Esophagus squamous epithelium (tissue), 5 donors: ENCODE results near the gene TNNC1. TPM values are rescaled to one million over a fixed set of nuclear protein-coding genes. Genes with fewer than 3 reads are reported as not detected.

ENCODE experiments used
- DNase-seq: peaks from one replicate; lab custom pipeline; 2025; lab: John Stamatoyannopoulos, UW
- H3K27ac ChIP-seq, 4 donors: fragments of 200-600 bp; sonication (generic); one replicate each; pipeline ENCODE4 v1.5.1; 2016 to 2019; ENCODE audit warnings: mild to moderate bottlenecking in 1 of 4
- H3K27me3 ChIP-seq, 4 donors: fragments of 200-600 bp; sonication (generic); 1 replicate in 3 of 4; 2 replicates in 1 of 4; pipeline versions ENCODE4 v1.5.1 to v1.6.0; 2017 to 2021; ENCODE audit warnings: antibody characterized with exemption in 1 of 4
- H3K36me3 ChIP-seq, 3 donors: fragments of 200-600 bp; sonication (generic); one replicate each; pipeline ENCODE4 v1.5.1; 2016 to 2019
- H3K4me1 ChIP-seq, 3 donors: fragments of 200-600 bp; sonication (generic); one replicate each; pipeline ENCODE4 v1.5.1; 2017 to 2019
- H3K4me3 ChIP-seq, 4 donors: fragments of 200-600 bp; sonication (generic); 1 replicate in 3 of 4; 2 replicates in 1 of 4; pipeline ENCODE4 v1.5.1; 2016 to 2019; ENCODE audit warnings: mild to moderate bottlenecking in 2 of 4, moderate library complexity in 1 of 4
- H3K9me3 ChIP-seq, 3 donors: fragments of 200-600 bp; sonication (generic); one replicate each; pipeline ENCODE4 v1.5.1; 2016 to 2019
- POLR2A ChIP-seq, 4 donors: fragments of 450-650 bp; IDR thresholded peaks; one replicate each; pipeline ENCODE4 v1.6.1; 2017; ENCODE audit warnings: antibody characterized with exemption in 4 of 4, mild to moderate bottlenecking in 4 of 4, moderate library complexity in 3 of 4
- WGBS, 2 donors: methylation state at CpG; one replicate each; pipeline ENCODE4 v1.1.5; 2018; 5-methylcytosine and 5-hydroxymethylcytosine counted together
- intact Hi-C: fragments of 100-400 bp; cut with DNase I; formaldehyde crosslinking; loops from one replicate; pipeline ENCODE4 v1.15.0; 2022
- total RNA-seq, 4 donors: library from RNA; depleted of rRNA; stranded (reverse); fragments of >200 nt; gene quantifications; one replicate each; pipeline ENCODE4 v1.1.0, GENCODE V29; 2016
- TF ChIP-seq, protein P1 (sequence below), 6 experiments: fragments of 450-650 bp in 4 of 6; fragments of 200-600 bp in 2 of 6; sonication (generic) in 2 of 6; IDR thresholded peaks; one replicate each; pipeline ENCODE4 v1.5.1; 2016 to 2019; ENCODE audit warnings: antibody characterized with exemption in 6 of 6, mild to moderate bottlenecking in 4 of 6, moderate library complexity in 4 of 6
- donor health status: DM: yes; HTN: yes; CAD: no.

TNNC1 gene
- total RNA-seq, 4 donors from 2014 or later = 4.1 TPM; not detected in 3

DNA sequence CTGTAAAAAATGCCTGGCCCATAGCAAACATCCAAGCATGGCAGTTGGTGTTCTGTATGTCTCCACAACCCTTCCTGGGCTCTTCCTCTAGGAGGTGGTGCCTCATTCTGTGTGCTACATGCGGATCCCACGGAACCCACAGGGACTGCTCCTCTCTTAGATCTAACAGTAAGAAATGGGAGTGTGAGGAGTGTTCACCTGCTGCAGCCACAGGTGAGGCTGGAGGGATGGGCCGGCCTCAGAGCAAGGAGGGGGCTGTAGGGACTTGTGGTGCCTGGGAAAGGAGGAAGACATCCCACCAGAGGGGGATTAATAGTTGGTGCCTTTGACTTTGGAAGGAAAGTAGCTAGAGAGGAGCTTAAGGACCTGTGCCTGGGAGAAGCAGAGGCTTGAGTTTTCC lies 31.2 kb downstream of the TNNC1 start:
- no peak for TF ChIP-seq POLR2A (IDR thresholded peaks at IDR 0.05)
- TF ChIP-seq, protein P1, sequence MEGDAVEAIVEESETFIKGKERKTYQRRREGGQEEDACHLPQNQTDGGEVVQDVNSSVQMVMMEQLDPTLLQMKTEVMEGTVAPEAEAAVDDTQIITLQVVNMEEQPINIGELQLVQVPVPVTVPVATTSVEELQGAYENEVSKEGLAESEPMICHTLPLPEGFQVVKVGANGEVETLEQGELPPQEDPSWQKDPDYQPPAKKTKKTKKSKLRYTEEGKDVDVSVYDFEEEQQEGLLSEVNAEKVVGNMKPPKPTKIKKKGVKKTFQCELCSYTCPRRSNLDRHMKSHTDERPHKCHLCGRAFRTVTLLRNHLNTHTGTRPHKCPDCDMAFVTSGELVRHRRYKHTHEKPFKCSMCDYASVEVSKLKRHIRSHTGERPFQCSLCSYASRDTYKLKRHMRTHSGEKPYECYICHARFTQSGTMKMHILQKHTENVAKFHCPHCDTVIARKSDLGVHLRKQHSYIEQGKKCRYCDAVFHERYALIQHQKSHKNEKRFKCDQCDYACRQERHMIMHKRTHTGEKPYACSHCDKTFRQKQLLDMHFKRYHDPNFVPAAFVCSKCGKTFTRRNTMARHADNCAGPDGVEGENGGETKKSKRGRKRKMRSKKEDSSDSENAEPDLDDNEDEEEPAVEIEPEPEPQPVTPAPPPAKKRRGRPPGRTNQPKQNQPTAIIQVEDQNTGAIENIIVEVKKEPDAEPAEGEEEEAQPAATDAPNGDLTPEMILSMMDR (IDR thresholded peaks at IDR 0.05) = no peak
- no peak for DNase-seq
- Histone ChIP-seq H3K4me3 (no peak overlapping the region), H3K9me3 (no peaks in the 10 kb centered on the region), H3K36me3 (peaks cover 0 to 26% (median 0%) of the 10 kb centered on the region in 3 donors), H3K4me1 (peaks cover 0 to 7% (median 0%) of the 10 kb centered on the region in 3 donors), H3K27ac (no peak overlapping the region), H3K27me3 (no peaks in the 10 kb centered on the region)
- intact Hi-C loops = no loop called here
- WGBS, 2 donors = 95% methylated on average over 3 of the region's 3 CpGs; no CpG with 5 or more reads in 1 of the 2 donors

DNA sequence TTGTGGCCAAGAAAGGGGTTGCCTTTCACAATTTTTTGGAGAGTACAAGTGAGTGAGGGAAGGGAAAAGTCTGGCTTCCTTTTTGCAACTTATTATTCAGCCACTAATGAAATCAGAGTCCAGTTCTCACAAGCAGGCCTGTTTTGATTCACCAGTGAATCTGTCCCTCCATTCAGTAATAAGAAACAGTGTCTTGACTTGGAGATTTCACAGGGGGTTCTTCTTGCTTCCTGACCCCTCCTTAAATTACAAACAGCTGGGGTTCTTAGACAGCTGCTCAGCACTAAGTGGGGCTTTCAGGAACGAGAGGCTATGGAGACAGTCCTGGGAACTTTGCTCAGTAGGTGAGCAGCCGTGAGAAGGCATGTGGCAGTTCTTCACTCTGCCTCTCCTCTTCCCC lies 33.5 kb downstream of the TNNC1 start:
- peaks cover 0 to 17% (median 0%) of the 10 kb centered on the region in 3 donors for H3K4me1 ChIP-seq
- no peaks in the 10 kb centered on the region for H3K27me3 ChIP-seq
- TF ChIP-seq POLR2A (IDR thresholded peaks at IDR 0.05) = no peak
- TF ChIP-seq, protein P1 (IDR thresholded peaks at IDR 0.05) = no peak
- 75 to 88% methylated on average over 1 to 2 of the region's 2 CpGs for WGBS, 2 donors
- H3K27ac ChIP-seq = no peak overlapping the region
- no peaks in the 10 kb centered on the region for H3K9me3 ChIP-seq
- intact Hi-C loops = no loop called here
- DNase-seq = no peak
- no peak overlapping the region for H3K4me3 ChIP-seq
- H3K36me3 ChIP-seq = peaks cover 0 to 26% (median 0%) of the 10 kb centered on the region in 3 donors

DNA sequence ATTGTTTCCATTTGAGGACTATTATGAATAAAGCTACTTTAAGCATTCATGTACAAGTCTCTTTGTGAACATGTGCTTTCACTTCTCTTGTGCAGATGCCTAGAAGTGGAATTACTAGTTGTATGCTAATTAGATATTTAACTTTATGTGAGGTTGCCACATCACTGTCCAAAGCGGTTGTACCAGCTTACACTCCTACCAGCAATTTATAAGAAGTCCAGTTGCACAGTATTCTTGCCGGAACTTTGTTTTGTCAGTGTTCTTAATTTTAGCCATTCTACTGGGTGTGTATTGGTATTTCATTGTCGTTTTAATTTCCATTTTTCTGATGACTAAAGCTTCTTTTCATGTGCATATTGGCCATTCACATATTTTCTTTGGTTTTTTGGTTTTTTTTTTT lies 38.0 kb downstream of the TNNC1 start:
- no peak for TF ChIP-seq POLR2A (IDR thresholded peaks at IDR 0.05)
- TF ChIP-seq, protein P1 (IDR thresholded peaks at IDR 0.05) = no peak
- intact Hi-C loops = no loop called here

DNA sequence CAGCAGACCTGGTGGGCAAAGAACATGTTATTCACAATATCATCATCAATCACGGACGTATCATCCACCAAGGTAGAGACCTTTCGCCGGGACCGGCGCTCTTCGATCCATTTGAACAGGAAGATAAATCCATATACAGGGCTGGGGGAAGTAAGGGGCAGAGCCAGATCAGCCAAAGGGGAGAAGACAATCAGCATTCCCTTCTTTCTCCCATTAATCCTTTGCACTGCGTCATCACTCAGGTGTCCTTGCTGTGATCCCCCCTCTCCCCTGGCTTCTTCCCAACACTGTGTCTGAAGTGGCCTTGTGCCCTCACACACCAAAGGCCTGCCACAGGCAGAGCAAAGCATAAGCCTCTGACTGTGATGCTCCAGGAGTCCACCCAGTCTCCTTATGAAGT lies 45.4 kb downstream of the TNNC1 start:
- no peak for DNase-seq
- Histone ChIP-seq H3K27ac (peak overlapping the region in 3 of 4 donors; percentile 99 to 100 (median 99)), H3K27me3 (no peaks in the 10 kb centered on the region), H3K4me3 (peak overlapping the region in 2 of 4 donors; percentile 93 to 100), H3K9me3 (no peaks in the 10 kb centered on the region), H3K4me1 (peaks cover 32 to 90% (median 65%) of the 10 kb centered on the region in 3 donors), H3K36me3 (peaks cover 15 to 48% (median 30%) of the 10 kb centered on the region in 3 donors)
- 82 to 91% methylated on average over 7 to 8 of the region's 8 CpGs for WGBS, 2 donors
- TF ChIP-seq POLR2A (IDR thresholded peaks at IDR 0.05) = no peak
- TF ChIP-seq, protein P1 (IDR thresholded peaks at IDR 0.05) = no peak
- intact Hi-C loops = no loop called here

More for the DNA sequence above, 38.0 kb downstream of the TNNC1 start:
- WGBS, 2 donors = 63 to 67% methylated on average over 3 of the region's 3 CpGs
- peaks cover 15 to 46% (median 18%) of the 10 kb centered on the region in 3 donors for H3K4me1 ChIP-seq
- DNase-seq = no peak
- H3K4me3 ChIP-seq = no peak overlapping the region
- no peaks in the 10 kb centered on the region for H3K27me3 ChIP-seq
- H3K36me3 ChIP-seq = peaks cover 0 to 19% (median 0%) of the 10 kb centered on the region in 3 donors
- no peaks in the 10 kb centered on the region for H3K9me3 ChIP-seq
- peak overlapping the region in 1 of 4 donors; percentile 25 for H3K27ac ChIP-seq

DNA sequence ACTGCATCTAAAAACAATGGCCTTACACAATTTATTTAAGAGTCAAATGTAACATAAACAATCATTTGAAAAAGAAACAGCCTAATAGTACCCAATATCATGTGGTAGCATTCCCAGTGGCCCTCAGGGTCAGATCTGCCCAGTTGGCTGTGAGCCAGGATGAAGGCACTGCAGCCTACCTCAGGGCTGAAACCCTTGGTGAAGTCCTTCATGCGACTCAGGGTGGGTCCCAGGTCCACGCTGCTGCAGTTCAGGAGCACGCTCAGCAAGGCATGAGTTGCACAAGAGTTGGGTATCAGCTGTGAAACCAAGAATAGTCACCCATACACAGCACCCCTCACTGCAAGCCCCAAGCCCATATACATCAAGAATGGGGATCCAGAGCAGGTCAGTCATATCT lies 46.1 kb downstream of the TNNC1 start:
- DNase-seq = no peak
- H3K27ac ChIP-seq = peak overlapping the region in 3 of 4 donors; percentile 88 to 100 (median 99)
- H3K9me3 ChIP-seq = no peaks in the 10 kb centered on the region
- peaks cover 34 to 90% (median 65%) of the 10 kb centered on the region in 3 donors for H3K4me1 ChIP-seq
- H3K27me3 ChIP-seq = no peaks in the 10 kb centered on the region
- intact Hi-C loops = no loop called here
- no peak overlapping the region for H3K4me3 ChIP-seq
- WGBS, 2 donors = 80 to 100% methylated on average over 1 to 3 of the region's 3 CpGs
- no peak for TF ChIP-seq POLR2A (IDR thresholded peaks at IDR 0.05)
- TF ChIP-seq, protein P1 (IDR thresholded peaks at IDR 0.05) = no peak
- peaks cover 22 to 55% (median 37%) of the 10 kb centered on the region in 3 donors for H3K36me3 ChIP-seq
